Ovary (tissue), 9 donors: ENCODE results near the gene DLD. TPM values are rescaled to one million over a fixed set of nuclear protein-coding genes. Genes with fewer than 3 reads are reported as not detected.
"Not testable (repeated sequence)": the region's sequence is repeated elsewhere in the genome, so short reads cannot be mapped to it uniquely, and the experiment has no call there.

Experiments used
- DNase-seq, 5 donors: peaks; one replicate each; pipeline ENCODE4 v3.0.0-alpha.2; 2019 to 2020
- H3K27ac ChIP-seq, 2 donors: fragments of 200-600 bp; one replicate each; pipeline versions ENCODE4 v1.5.1 to v1.8.0; 2019 to 2022
- H3K27me3 ChIP-seq: fragments of 200-600 bp; one replicate; pipeline ENCODE4 v1.8.0; 2022
- H3K36me3 ChIP-seq: fragments of 200-600 bp; sonication (generic); one replicate; pipeline ENCODE4 v1.5.1; 2019
- H3K4me1 ChIP-seq: one replicate; pipeline ENCODE4 v1.8.1; 2013; ENCODE audit warnings: mild to moderate bottlenecking, moderate library complexity; ENCODE audit not compliant: insufficient read depth
- H3K4me3 ChIP-seq: fragments of 200-600 bp; sonication (generic); one replicate; pipeline ENCODE4 v1.5.1; 2017
- H3K9me3 ChIP-seq, 2 donors: fragments of 200-600 bp in 1 of 2; sonication (generic) in 1 of 2; one replicate each; pipeline versions ENCODE4 v1.5.1 to v1.8.1; 2013 to 2019; ENCODE audit warnings: mild to moderate bottlenecking in 1 of 2, moderate library complexity in 1 of 2
- EP300 ChIP-seq: sonication (generic); formaldehyde crosslinking; IDR thresholded peaks from one replicate; pipeline ENCODE4 v1.6.1; 2017; ENCODE audit warnings: antibody characterized with exemption
- POLR2A ChIP-seq: fragments of 450-650 bp; IDR thresholded peaks from one replicate; pipeline ENCODE4 v1.6.1; 2017; ENCODE audit warnings: antibody characterized with exemption, mild to moderate bottlenecking, moderate library complexity
- WGBS, 3 donors: extraction: QIAGEN DNeasy Blood & Tissue Kit in 1 of 3; methylation state at CpG; one replicate each; pipeline versions ENCODE4 v1.1.5 to v1.1.7; 2013 to 2017; 5-methylcytosine and 5-hydroxymethylcytosine counted together
- intact Hi-C, 4 donors: fragments of 100-400 bp; cut with DNase I; formaldehyde crosslinking; loops; one replicate each; pipeline versions ENCODE4 v1.11.0 to v1.15.1; 2022 to 2023
- polyA plus RNA-seq, 2 donors: library from polyadenylated mRNA; stranded (reverse); fragments of 200-250 nt in 1 of 2; fragments of 350-450 nt in 1 of 2; fragmentation: Illumina TruSeq in 1 of 2; extraction: RNeasy Lipid Tissue Mini Kit (QIAGEN cat#74804) in 1 of 2; gene quantifications; one replicate each; pipeline ENCODE4 v1.2.3, GENCODE V29; 2013 to 2014
- total RNA-seq, 7 donors: library from RNA; depleted of rRNA in 2 of 7; stranded (reverse); fragments of >200 nt in 2 of 7; fragmentation: NEBNext Ultra II Directional in 3 of 7; extraction: Animal tissue kit (Norgen Biotek cat#: 25700) in 3 of 7; gene quantifications; one replicate each; pipeline versions ENCODE4 v1.1.0 to v1.2.4, GENCODE V29; 2016 to 2023
- TF ChIP-seq, protein P1 (sequence below), 3 donors: fragments of 450-650 bp in 2 of 3; fragments of 200-600 bp in 1 of 3; IDR thresholded peaks; one replicate each; pipeline versions ENCODE4 v1.5.1 to v1.8.0; 2016 to 2022; ENCODE audit warnings: antibody characterized with exemption in 3 of 3, mild to moderate bottlenecking in 1 of 3
- donor health status: DM: no; HTN: no; CAD: no; lungs with moderate emphysema.
- donor health status: DM: no; HTN: no; CAD: no.
- donor health status: Bipolar disorder and iron deficiency.
- donor health status: DM: yes; HTN: yes; CAD: no.
- donor health status: DM: no; HTN: no; CAD: no.
- donor health status: DM: yes; HTN: yes; CAD: no.

Gene DLD
- total and polyA plus RNA-seq, 9 donors: 35.4 to 92.9 (median 49.7) TPM

DNA sequence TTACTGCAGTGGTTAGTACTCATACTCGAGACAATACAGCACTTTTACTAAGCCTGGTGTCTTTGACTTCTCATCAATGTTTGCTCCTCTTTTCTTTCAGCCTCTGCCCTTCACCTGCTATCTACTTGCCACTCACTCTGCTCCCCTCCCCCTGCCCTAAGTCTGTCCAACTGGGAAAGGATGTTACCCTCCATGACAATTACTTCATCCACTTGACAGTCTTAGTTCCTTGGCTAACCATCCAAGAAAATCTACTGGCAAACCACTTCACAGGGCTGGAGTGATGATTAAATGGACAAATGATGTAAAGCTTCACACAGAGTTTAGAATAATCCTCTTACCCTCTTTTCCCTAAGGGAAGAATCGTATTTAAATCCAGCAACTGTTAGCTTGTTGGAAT is 8.2 kb upstream of the DLD start:
- intact Hi-C loops: loop anchor here in 1 of 4 donors (10.0 kb wide), 1 partner anchor 262 kb away; no protein-coding TSS in a partner anchor
- Histone ChIP-seq H3K36me3 (no peaks in the 10 kb centered on the region), H3K9me3 (no peaks in the 10 kb centered on the region), H3K27ac (no peak overlapping the region), H3K4me3 (no peak overlapping the region), H3K27me3 (no peaks in the 10 kb centered on the region), H3K4me1 (no peaks in the 10 kb centered on the region)
- 66 to 81% (median 68%) methylated on average over 2 of the region's 2 CpGs for whole genome bisulfite sequencing, 3 donors
- no peak for DNase-seq
- TF ChIP-seq, protein P1, sequence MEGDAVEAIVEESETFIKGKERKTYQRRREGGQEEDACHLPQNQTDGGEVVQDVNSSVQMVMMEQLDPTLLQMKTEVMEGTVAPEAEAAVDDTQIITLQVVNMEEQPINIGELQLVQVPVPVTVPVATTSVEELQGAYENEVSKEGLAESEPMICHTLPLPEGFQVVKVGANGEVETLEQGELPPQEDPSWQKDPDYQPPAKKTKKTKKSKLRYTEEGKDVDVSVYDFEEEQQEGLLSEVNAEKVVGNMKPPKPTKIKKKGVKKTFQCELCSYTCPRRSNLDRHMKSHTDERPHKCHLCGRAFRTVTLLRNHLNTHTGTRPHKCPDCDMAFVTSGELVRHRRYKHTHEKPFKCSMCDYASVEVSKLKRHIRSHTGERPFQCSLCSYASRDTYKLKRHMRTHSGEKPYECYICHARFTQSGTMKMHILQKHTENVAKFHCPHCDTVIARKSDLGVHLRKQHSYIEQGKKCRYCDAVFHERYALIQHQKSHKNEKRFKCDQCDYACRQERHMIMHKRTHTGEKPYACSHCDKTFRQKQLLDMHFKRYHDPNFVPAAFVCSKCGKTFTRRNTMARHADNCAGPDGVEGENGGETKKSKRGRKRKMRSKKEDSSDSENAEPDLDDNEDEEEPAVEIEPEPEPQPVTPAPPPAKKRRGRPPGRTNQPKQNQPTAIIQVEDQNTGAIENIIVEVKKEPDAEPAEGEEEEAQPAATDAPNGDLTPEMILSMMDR (IDR thresholded peaks at IDR 0.05): no peak
- TF ChIP-seq EP300 (no peak), POLR2A (no peak)

DNA sequence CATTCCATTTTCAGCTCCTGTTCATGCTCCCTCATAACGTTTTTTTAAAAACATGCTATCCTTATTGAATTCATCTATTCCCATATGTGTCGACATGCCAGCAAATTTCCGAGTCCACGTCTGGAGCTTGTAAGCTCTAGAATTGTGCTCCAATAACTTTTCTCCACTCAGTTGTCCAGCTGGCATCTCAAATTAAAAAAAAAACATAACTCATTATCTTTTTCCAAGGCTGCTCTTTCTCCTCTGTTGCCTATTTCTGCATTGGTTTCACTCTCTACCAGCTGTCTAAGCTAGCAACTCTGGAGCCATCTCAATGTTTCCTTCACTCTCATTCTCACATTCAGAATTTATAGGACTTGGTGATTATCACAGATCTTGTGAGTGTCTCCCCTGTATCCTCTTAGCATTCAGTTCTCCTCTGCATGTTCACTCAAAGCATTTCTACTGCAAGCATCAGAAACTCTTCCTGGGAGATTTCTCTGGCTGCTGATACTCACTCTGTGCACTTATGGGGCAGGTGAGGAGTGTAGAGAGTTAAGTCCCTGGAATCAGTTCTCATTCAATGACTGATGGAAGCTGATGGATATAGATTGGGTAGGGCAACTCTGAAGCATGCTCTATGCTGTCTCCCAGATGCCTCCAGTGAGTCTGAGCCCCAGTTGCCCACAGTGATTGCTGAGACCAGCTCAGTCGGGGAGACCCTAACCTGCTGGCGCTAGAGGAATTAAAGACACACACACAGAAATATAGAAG is 6.7 kb upstream of the DLD start:
- DNase-seq: no peak
- Histone ChIP-seq H3K27me3 (no peaks in the 10 kb centered on the region), H3K36me3 (no peaks in the 10 kb centered on the region), H3K27ac (no peak overlapping the region), H3K4me3 (no peak overlapping the region), H3K9me3 (no peaks in the 10 kb centered on the region), H3K4me1 (no peaks in the 10 kb centered on the region)
- TF ChIP-seq POLR2A: no peak
- TF ChIP-seq, protein P1 (IDR thresholded peaks at IDR 0.05): no peak
- no peak for TF ChIP-seq EP300
- intact Hi-C loops: loop anchor here in 1 of 4 donors (10.0 kb wide), 1 partner anchor 261 kb away; no protein-coding TSS in a partner anchor
- 52 to 62% (median 52%) methylated on average over 6 of the region's 6 CpGs for WGBS, 3 donors

DNA sequence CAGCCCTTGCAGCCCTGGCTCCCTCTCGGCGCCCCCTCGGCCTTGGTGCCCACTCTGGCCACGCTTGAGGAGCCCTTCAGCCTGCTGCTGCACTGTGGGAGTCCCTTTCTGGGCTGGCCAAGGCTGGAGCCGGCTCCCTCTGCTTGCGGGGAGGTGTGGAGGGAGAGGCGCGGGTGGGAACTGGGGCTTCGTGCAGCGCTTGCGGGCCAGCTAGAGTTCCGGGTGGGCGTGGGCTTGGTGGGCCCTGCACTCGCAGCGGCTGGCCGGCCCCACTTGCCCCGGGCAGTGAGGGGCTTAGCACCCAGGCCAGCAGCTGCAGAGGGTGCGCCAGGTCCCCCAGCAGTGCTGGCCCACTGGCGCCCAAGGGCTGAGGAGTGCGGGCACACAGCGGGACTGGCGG is 3.2 kb upstream of the DLD start:
- H3K4me1 ChIP-seq, H3K27me3 ChIP-seq, H3K4me3 ChIP-seq, H3K36me3 ChIP-seq, H3K9me3 ChIP-seq, H3K27ac ChIP-seq, DNase-seq: not testable (repeated sequence)
- intact Hi-C loops: loop anchor here in 1 of 4 donors (10.0 kb wide), 1 partner anchor 257 kb away; no protein-coding TSS in a partner anchor
- 92 to 95% (median 94%) methylated on average over 17 to 22 of the region's 22 CpGs for WGBS, 3 donors

DNA sequence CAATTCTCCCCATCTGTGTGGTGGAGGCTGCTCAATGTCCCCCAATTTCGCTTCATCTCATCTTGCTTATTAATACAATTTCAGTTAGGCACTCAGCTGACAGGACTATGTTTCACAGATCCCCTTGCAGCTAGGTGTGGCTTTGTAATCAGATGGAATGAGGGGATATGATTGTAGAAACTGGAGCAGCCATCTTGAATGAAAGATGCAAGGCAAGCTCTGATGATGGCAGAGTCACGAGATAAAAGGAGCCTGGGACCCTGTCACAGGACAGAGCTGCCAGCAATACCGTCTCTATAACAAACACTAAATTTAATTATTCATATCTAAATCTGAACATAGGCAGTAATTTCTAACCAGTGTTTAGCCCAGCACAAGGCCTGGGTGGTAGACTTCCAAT is 991 bp upstream of the DLD start:
- WGBS, 3 donors: 46 to 72% (median 59%) methylated on average over 3 of the region's 3 CpGs
- no peaks in the 10 kb centered on the region for H3K9me3 ChIP-seq
- TF ChIP-seq EP300: no peak
- TF ChIP-seq POLR2A: no peak
- TF ChIP-seq, protein P1 (IDR thresholded peaks at IDR 0.05): no peak
- no peaks in the 10 kb centered on the region for H3K27me3 ChIP-seq
- DNase-seq: no peak
- no peak overlapping the region for H3K4me3 ChIP-seq
- H3K36me3 ChIP-seq: no peaks in the 10 kb centered on the region
- H3K27ac ChIP-seq: peak overlapping the region in 1 of 2 donors; percentile 84
- peaks cover 2% of the 10 kb centered on the region for H3K4me1 ChIP-seq
- intact Hi-C loops: loop anchor here in 2 of 4 donors (5.0 to 10.0 kb wide), 2 partner anchors 252 to 255 kb away; no protein-coding TSS in a partner anchor

DNA sequence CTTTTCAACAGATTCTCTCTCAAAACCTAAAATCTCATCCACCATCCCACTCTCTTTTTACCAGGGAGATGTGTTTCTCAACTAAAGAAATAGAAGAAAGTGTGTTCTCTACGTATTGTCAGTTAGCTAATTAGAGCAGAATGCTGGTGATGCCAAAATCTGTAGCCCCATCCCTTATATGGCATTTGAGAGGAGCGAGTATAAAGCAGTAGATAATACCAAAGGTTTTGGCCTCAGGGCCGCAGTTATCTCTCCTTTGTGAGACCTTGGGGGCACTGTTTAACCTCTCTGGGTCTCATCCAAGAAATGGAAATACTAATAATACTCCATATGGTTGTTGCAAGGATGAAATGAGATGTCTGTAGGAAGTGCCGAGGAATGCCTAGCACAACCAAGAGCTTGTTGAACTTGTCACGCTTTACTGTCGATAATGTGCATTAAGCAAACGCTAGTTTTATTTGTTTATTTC is 456 bp upstream of the DLD start:
- Histone ChIP-seq H3K27me3 (no peaks in the 10 kb centered on the region), H3K36me3 (no peaks in the 10 kb centered on the region), H3K4me1 (peaks cover 2% of the 10 kb centered on the region), H3K9me3 (no peaks in the 10 kb centered on the region), H3K4me3 (peak overlapping the region; percentile 80), H3K27ac (peak overlapping the region; percentile 84 to 87)
- DNase-seq: peak in 1 of 5 donors; percentile 36
- WGBS, 3 donors: 0 to 1% (median 1%) methylated on average over 7 of the region's 7 CpGs
- intact Hi-C loops: loop anchor here in 1 of 4 donors (5.0 kb wide), 1 partner anchor 252 kb away; no protein-coding TSS in a partner anchor
- TF ChIP-seq POLR2A (no peak), EP300 (no peak)
- TF ChIP-seq, protein P1 (IDR thresholded peaks at IDR 0.05): no peak
